ENCODE measurements around the gene DHX34.

DNA sequence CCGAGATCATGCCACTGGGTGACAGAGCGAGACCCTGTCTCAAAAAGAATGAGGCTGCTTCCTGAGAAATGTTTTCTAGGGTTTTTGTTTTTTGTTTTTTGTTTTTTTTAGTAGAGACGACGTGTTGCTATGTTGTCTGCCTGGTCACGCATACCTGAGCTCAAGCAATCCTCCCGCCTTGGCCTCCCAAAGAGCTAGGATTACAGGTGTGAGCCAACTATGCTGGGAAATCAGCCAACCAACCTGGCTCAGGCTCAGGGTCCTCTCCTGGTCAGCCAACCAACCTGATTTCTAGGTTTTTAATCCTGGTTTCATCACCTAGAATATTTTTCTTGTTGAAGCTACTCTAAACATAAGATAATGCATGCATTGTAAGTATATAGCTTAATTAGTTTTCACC lies 7.8 kb downstream of the DHX34 start:
- TF ChIP-seq, protein P1, sequence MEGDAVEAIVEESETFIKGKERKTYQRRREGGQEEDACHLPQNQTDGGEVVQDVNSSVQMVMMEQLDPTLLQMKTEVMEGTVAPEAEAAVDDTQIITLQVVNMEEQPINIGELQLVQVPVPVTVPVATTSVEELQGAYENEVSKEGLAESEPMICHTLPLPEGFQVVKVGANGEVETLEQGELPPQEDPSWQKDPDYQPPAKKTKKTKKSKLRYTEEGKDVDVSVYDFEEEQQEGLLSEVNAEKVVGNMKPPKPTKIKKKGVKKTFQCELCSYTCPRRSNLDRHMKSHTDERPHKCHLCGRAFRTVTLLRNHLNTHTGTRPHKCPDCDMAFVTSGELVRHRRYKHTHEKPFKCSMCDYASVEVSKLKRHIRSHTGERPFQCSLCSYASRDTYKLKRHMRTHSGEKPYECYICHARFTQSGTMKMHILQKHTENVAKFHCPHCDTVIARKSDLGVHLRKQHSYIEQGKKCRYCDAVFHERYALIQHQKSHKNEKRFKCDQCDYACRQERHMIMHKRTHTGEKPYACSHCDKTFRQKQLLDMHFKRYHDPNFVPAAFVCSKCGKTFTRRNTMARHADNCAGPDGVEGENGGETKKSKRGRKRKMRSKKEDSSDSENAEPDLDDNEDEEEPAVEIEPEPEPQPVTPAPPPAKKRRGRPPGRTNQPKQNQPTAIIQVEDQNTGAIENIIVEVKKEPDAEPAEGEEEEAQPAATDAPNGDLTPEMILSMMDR (conservative IDR thresholded peaks at IDR 0.05): no peak
- TF ChIP-seq EZH2 (IDR thresholded peaks at IDR 0.05; ENCODE audit: low read depth): no peak

Data from PC-9 (cell line).